Lower leg skin (tissue), 4 donors: ENCODE measurements around the gene STATH. TPM values are rescaled to one million over a fixed set of nuclear protein-coding genes. Genes with fewer than 3 reads are reported as not detected.
"Not testable (repeated sequence)": the region's sequence is repeated elsewhere in the genome, so short reads cannot be mapped to it uniquely, and the experiment has no call there.

Source experiments
- DNase-seq, 2 donors: peaks; one replicate each; pipeline ENCODE4 v3.0.0-alpha.2; 2019; ENCODE audit warnings: low spot score in 2 of 2
- H3K4me3 ChIP-seq: fragments of 200-600 bp; sonication (generic); 2 replicates; pipeline ENCODE4 v1.5.1; 2017; ENCODE audit warnings: mild to moderate bottlenecking, low read depth; ENCODE audit not compliant: poor library complexity, severe bottlenecking
- POLR2A ChIP-seq, 2 donors: fragments of 450-650 bp; IDR thresholded peaks; one replicate each; pipeline ENCODE4 v1.6.1; 2016 to 2017; ENCODE audit warnings: antibody characterized with exemption in 2 of 2, mild to moderate bottlenecking in 1 of 2, moderate library complexity in 1 of 2
- WGBS, 2 donors: methylation state at CpG; one replicate each; pipeline ENCODE4 v1.1.5; 2018; 5-methylcytosine and 5-hydroxymethylcytosine counted together
- intact Hi-C: fragments of 100-400 bp; cut with DNase I; formaldehyde crosslinking; loops from one replicate; pipeline ENCODE4 v1.15.0; 2023; ENCODE audit warnings: low total_unique reads
- total RNA-seq, 4 donors: library from RNA; depleted of rRNA; stranded (reverse); fragments of >200 nt; gene quantifications; one replicate each; pipeline ENCODE4 v1.1.0, GENCODE V29; 2016
- TF ChIP-seq, protein P1 (sequence below), 3 donors: fragments of 450-650 bp; IDR thresholded peaks; one replicate each; pipeline ENCODE4 v1.5.1; 2016; ENCODE audit warnings: antibody characterized with exemption in 3 of 3, mild to moderate bottlenecking in 3 of 3, moderate library complexity in 2 of 3

The STATH gene
- total RNA-seq, 4 donors from 2014 or later = not detected

DNA sequence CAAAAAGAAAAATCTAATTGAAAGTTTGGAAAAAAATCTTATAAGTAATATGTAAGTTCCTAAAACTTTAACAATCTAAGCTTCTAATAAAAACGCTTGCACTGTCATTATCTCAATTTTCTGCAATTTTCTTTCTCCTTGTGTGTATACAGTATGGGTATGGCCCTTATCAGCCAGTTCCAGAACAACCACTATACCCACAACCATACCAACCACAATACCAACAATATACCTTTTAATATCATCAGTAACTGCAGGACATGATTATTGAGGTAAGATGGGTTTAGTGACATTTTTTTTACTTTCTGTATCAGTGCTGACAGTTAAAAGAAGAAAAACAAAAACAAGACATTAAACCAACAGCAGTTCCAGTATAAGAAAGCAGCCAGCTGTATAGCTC, 4.9 kb downstream of the STATH start:
- WGBS, 2 donors = 81 to 90% methylated on average over 1 of the region's 1 CpG
- intact Hi-C loops = loop anchor here (5.0 kb wide), 1 partner anchor 1752 kb away; no protein-coding TSS in a partner anchor
- DNase-seq = no peak
- no peak overlapping the region for H3K4me3 ChIP-seq
- TF ChIP-seq, protein P1, sequence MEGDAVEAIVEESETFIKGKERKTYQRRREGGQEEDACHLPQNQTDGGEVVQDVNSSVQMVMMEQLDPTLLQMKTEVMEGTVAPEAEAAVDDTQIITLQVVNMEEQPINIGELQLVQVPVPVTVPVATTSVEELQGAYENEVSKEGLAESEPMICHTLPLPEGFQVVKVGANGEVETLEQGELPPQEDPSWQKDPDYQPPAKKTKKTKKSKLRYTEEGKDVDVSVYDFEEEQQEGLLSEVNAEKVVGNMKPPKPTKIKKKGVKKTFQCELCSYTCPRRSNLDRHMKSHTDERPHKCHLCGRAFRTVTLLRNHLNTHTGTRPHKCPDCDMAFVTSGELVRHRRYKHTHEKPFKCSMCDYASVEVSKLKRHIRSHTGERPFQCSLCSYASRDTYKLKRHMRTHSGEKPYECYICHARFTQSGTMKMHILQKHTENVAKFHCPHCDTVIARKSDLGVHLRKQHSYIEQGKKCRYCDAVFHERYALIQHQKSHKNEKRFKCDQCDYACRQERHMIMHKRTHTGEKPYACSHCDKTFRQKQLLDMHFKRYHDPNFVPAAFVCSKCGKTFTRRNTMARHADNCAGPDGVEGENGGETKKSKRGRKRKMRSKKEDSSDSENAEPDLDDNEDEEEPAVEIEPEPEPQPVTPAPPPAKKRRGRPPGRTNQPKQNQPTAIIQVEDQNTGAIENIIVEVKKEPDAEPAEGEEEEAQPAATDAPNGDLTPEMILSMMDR (IDR thresholded peaks at IDR 0.05) = no peak
- TF ChIP-seq POLR2A (IDR thresholded peaks at IDR 0.05) = no peak

DNA sequence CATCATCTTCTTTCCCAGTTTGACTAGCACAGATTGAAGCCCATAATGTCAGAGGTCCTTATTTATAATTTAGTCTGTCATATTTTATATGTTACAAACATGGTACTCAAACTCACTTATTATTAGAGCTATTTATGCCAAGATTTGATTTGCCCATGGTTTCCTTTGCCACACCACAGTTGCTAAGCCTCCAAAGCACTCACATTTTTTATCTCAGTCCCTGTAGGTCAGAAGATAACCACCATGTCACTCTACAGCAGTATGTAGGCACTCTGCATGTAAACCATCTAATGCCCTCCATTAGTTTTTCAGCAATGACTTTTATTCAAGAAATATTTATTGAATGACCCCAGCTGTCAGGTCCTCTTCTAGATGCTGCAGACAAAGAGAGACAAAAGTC, 6.7 kb downstream of the STATH start:
- no peak for DNase-seq
- TF ChIP-seq, protein P1 (IDR thresholded peaks at IDR 0.05) = no peak
- H3K4me3 ChIP-seq = no peak overlapping the region
- intact Hi-C loops = loop anchor here (5.0 kb wide), 1 partner anchor 1750 kb away; no protein-coding TSS in a partner anchor

DNA sequence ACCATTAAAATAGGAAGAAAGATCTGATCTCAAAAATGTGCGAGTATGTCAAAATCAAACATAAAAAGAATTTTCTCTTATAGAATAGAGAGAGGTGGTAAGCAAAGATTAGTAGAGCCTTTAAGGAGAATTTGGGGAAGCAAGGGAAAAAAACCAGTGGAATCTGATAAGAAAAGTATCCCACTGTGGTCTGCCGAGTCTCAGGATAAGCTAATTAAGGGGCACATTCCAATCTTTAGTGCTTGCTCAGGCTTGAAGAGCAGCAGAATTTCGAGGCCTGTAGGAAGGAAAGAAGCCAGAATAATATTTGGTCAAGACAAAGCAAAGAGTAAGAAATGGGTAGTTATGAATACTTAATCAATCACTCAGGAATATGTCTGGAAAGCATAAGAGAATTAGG, 13.0 kb downstream of the STATH start:
- H3K4me3 ChIP-seq = no peak overlapping the region
- intact Hi-C loops = no loop called here
- no peak for DNase-seq
- TF ChIP-seq, protein P1 (IDR thresholded peaks at IDR 0.05) = no peak
- no peak for TF ChIP-seq POLR2A (IDR thresholded peaks at IDR 0.05)
- 56 to 63% methylated on average over 3 of the region's 3 CpGs for WGBS, 2 donors

DNA sequence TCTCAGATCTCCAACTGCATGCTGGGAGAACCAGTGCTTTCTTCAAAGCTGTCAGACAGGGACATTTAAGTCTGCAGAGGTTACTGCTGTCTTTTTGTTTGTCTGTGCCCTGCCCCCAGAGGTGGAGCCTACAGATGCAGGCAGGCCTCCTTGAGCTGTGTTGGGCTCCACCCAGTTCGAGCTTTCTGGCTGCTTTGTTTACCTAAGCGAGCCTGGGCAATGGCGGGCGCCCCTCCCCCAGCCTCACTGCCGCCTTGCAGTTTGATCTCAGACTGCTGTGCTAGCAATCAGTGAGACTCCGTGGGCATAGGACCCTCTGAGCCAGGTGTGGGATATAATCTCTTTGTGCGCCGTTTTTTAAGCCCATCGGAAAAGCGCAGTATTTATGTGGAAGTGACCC, 23.2 kb downstream of the STATH start:
- intact Hi-C loops, H3K4me3 ChIP-seq, DNase-seq: not testable (repeated sequence)
- 77 to 86% methylated on average over 10 of the region's 10 CpGs for WGBS, 2 donors

DNA sequence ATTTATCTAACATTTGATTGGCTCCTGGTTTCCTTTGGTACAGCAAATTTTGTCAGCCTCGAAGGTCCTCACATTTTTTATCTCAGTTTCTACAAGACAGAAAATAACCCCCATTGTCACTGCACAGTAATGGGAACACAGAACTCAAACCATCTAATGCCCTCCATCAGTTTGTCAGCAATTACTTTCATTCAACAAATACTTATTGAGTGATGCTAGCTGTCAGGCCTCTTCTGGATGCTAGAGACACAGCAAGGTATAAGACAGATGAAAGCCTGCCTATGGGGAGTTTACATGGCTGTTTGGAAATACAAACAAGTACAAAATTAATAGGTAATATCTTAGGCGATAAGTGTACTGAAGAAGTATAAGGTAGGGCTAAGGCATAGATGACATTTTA, 27.5 kb downstream of the STATH start:
- intact Hi-C loops = no loop called here
- no peak overlapping the region for H3K4me3 ChIP-seq
- no peak for TF ChIP-seq POLR2A (IDR thresholded peaks at IDR 0.05)
- TF ChIP-seq, protein P1 (IDR thresholded peaks at IDR 0.05) = no peak
- 81 to 91% methylated on average over 2 of the region's 2 CpGs for whole genome bisulfite sequencing, 2 donors
- no peak for DNase-seq

DNA sequence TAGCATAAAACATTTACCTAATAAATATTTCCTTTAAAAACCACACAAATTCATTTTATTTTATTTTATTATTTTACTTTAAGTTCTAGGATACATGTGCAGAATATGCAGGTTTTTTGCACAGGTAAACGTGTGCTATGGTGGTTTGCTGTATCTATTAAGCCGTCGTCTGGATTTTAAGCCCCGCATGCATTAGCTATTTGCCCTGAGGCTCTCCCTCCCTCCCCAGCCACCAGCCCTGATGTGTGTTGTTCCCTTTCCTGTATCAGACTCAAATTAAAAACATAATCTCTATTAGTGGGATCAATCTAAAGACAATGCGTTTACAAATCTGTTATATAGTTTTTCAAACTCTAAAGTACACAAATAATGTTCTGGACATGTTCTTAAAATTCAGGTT, 31.2 kb downstream of the STATH start:
- H3K4me3 ChIP-seq = no peak overlapping the region
- 63 to 69% methylated on average over 5 of the region's 5 CpGs for WGBS, 2 donors
- DNase-seq = no peak
- intact Hi-C loops = no loop called here
- TF ChIP-seq POLR2A (IDR thresholded peaks at IDR 0.05) = no peak
- TF ChIP-seq, protein P1 (IDR thresholded peaks at IDR 0.05) = no peak

DNA sequence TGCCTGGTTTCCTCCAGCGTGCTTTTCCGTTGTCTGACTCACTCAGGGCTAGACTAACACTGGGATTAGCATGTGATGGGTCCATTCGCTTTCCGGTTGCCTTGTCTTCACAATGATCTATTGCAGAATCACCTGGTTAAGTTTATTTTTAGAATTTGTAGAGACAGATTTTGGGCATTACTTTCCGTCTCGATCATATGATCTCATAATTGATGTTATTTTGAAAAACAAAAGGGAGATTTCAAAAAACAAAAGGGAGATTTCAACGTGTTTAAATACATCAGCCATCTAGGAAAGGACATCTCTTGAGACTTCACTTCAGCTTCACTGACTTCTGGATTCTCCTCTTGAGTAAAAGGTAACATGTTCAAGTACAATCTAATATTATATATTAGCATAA, 32.4 kb downstream of the STATH start, which contains the start of gene HTN3:
Gene HTN3, plus strand, starts transcription at position 301 of the 400 bp plus-strand sequence. CDS start 2,282 bp downstream, outside the sequence.
- 87 to 91% methylated on average over 7 of the region's 7 CpGs for WGBS, 2 donors
- intact Hi-C loops, DNase-seq, H3K4me3 ChIP-seq: not testable (repeated sequence)

DNA sequence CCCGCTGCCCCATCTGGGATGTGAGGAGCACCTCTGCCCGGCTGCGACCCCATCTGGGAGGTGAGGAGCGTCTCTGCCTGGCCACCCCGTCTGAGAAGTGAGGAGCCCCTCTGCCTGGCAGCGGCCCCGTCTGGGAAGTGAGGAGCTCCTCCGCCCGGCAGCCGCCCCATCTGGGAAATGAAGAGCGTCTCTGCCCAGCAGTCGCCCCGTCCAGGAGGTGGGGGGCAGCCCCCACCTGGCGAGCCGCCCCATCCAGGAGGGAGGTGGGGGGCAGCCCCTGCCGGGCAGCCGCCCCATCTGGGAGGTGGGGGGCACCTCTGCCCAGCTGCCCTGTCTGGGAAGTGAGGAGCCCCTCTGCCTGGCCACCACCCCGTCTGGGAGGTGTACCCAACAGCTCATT, 41.8 kb downstream of the STATH start:
- WGBS, 2 donors = 82 to 90% methylated on average over 9 to 15 of the region's 18 CpGs
- intact Hi-C loops = loop anchor here (5.0 kb wide), 1 partner anchor 230 kb away; no protein-coding TSS in a partner anchor
- H3K4me3 ChIP-seq, DNase-seq: not testable (repeated sequence)

DNA sequence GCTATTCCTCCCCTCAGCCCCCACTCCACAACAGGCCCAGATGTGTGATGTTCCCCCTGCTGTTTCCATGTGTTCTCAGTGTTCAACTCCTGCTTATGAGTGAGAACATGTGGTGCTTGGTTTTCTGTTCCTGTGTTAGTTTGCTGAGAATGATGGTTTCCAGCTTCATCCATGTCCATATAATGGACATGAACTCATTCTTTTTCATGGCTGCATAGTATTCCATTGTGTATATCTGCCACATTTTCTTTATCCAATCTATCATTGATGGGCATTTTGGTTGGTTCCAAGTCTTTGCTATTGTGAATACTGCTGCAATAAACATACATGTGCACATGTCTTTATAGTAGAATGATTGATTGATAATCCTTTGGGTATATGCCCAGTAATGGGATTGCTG, 44.2 kb downstream of the STATH start:
- DNase-seq, H3K4me3 ChIP-seq: not testable (repeated sequence)
- intact Hi-C loops = loop anchor here (5.0 kb wide), 1 partner anchor 227 kb away; no protein-coding TSS in a partner anchor
